Measurements from ENCODE around the gene SHISA8. TPM values are rescaled to one million over a fixed set of nuclear protein-coding genes. Genes with fewer than 3 reads are reported as not detected.

Gene SHISA8
- total RNA-seq, 2 donors from 2014 or later, result not detected

GRCh38 chr22:41919357-41920224 lies 4.7 kb upstream of the SHISA8 start:
- TF ChIP-seq POLR2A (IDR thresholded peaks at IDR 0.05) (no peak), CTCF (IDR thresholded peaks at IDR 0.05) (no peak)
- 2 to 8% methylated on average over 10 to 51 of the region's 62 CpGs for WGBS, 2 donors
- no peak overlapping the region for H3K4me3 ChIP-seq
- no peaks in the 10 kb centered on the region for H3K9me3 ChIP-seq
- ATAC-seq (peak; percentile 54), DNase-seq (peak; percentile 41 to 63 (median 50))
- H3K27ac ChIP-seq, result no peak overlapping the region
- intact Hi-C loops (cut with DNase I), result no loop called here
- H3K36me3 ChIP-seq (replicated peaks in 1 of 2; ENCODE audit: insufficient read depth in 1 of 2, low read depth in 2 of 2), result no peaks in the 10 kb centered on the region
- H3K27me3 ChIP-seq, result peaks cover 0 to 10% of the 10 kb centered on the region in 2 donors
- H3K4me1 ChIP-seq, result peaks cover 23% of the 10 kb centered on the region

GRCh38 chr22:41917903-41918791 lies 3.3 kb upstream of the SHISA8 start:
- 66 to 83% methylated on average over 12 to 23 of the region's 23 CpGs for WGBS, 2 donors
- Histone ChIP-seq H3K4me3 (no peak overlapping the region), H3K27ac (no peak overlapping the region), H3K36me3 (replicated peaks in 1 of 2; ENCODE audit: insufficient read depth in 1 of 2, low read depth in 2 of 2) (no peaks in the 10 kb centered on the region), H3K9me3 (no peaks in the 10 kb centered on the region), H3K27me3 (peaks cover 0 to 19% of the 10 kb centered on the region in 2 donors), H3K4me1 (peaks cover 28% of the 10 kb centered on the region)
- intact Hi-C loops (cut with DNase I), result no loop called here
- DNase-seq (peak in 3 of 4 donors; percentile 36 to 51 (median 40)), ATAC-seq (no peak)
- TF ChIP-seq CTCF (IDR thresholded peaks at IDR 0.05) (no peak), POLR2A (IDR thresholded peaks at IDR 0.05) (no peak)

DNA sequence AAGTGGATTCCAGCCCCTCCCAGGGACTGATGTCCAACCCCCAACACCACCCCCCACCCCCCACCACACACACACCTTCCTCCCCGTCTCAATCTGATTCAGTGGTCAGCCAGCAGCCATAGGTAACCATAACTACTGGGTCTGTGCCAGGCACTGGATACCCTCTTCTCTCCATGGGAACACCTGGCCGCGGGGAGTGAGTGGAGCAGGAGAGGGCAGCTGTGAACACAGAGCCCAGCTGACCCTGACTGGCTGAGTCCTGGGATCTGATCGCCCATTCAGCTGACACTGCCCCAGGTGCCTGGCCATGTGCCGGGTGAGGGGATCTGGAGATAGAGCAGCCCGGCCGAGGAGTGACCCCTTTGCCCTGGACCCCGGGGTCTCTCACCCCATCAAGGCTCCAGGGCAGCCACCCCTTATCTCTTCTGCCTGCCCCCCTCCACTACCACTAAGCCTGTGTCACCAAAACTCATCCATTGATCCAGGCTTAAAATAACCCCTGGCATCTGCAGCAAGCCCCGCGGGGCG lies 2.6 kb upstream of the SHISA8 start:
- TF ChIP-seq POLR2A (IDR thresholded peaks at IDR 0.05), result no peak
- TF ChIP-seq CTCF (IDR thresholded peaks at IDR 0.05), result no peak
- H3K9me3 ChIP-seq, result no peaks in the 10 kb centered on the region
- no peak overlapping the region for H3K27ac ChIP-seq
- H3K4me1 ChIP-seq, result peaks cover 28% of the 10 kb centered on the region
- H3K27me3 ChIP-seq, result peaks cover 0 to 26% of the 10 kb centered on the region in 2 donors
- DNase-seq (no peak), ATAC-seq (no peak)
- intact Hi-C loops (cut with DNase I), result no loop called here
- H3K36me3 ChIP-seq (replicated peaks in 1 of 2; ENCODE audit: insufficient read depth in 1 of 2, low read depth in 2 of 2), result no peaks in the 10 kb centered on the region
- no peak overlapping the region for H3K4me3 ChIP-seq
- 54% methylated on average over 10 of the region's 11 CpGs; no CpG with 5 or more reads in 1 of the 2 donors for WGBS, 2 donors

GRCh38 chr22:41916745-41917358 lies 2.0 kb upstream of the SHISA8 start:
- peaks cover 0 to 32% of the 10 kb centered on the region in 2 donors for H3K27me3 ChIP-seq
- ATAC-seq (no peak), DNase-seq (no peak)
- no peaks in the 10 kb centered on the region for H3K9me3 ChIP-seq
- H3K27ac ChIP-seq, result no peak overlapping the region
- H3K4me1 ChIP-seq, result peaks cover 28% of the 10 kb centered on the region
- no peaks in the 10 kb centered on the region for H3K36me3 ChIP-seq (replicated peaks in 1 of 2; ENCODE audit: insufficient read depth in 1 of 2, low read depth in 2 of 2)
- TF ChIP-seq POLR2A (IDR thresholded peaks at IDR 0.05) (no peak), CTCF (IDR thresholded peaks at IDR 0.05) (no peak)
- WGBS, 2 donors, result 59 to 66% methylated on average over 10 of the region's 10 CpGs
- H3K4me3 ChIP-seq, result no peak overlapping the region
- intact Hi-C loops (cut with DNase I), result no loop called here
